DND-41 (cell line): Measurements from ENCODE around the gene TMEM18.

Experiments used
- ATAC-seq: fragments of 200-7000 bp; cut with Tn5 transposase; 3 replicates; pipeline ENCODE4 v1.9.1; 2021; ENCODE audit warnings: low read depth; ENCODE audit not compliant: insufficient read depth
- DNase-seq: peaks from one replicate; pipeline ENCODE4 v3.0.0-alpha.2; 2020
- H2AFZ ChIP-seq: 2 replicates; pipeline ENCODE4 v1.6.0; 2012; ENCODE audit warnings: low read depth, low read length
- H3K27ac ChIP-seq: 2 replicates; pipeline ENCODE4 v1.5.1; 2012; ENCODE audit warnings: low read length, inconsistent platforms
- H3K27me3 ChIP-seq: fragments of 200-600 bp; sonication (generic); 2 replicates; pipeline ENCODE4 v1.6.0; 2012; ENCODE audit warnings: low read length, mild to moderate bottlenecking, inconsistent platforms; ENCODE audit not compliant: insufficient read depth, poor library complexity
- H3K36me3 ChIP-seq: 2 replicates; pipeline ENCODE4 v1.5.1; 2012; ENCODE audit warnings: low read length, inconsistent platforms; ENCODE audit not compliant: insufficient read depth
- H3K4me1 ChIP-seq: 2 replicates; pipeline ENCODE4 v1.5.1; 2012; ENCODE audit warnings: mild to moderate bottlenecking, low read length; ENCODE audit not compliant: insufficient read depth
- H3K4me2 ChIP-seq: 2 replicates; pipeline ENCODE4 v1.6.0; 2012; ENCODE audit warnings: mild to moderate bottlenecking, moderate library complexity, low read length, inconsistent platforms; ENCODE audit not compliant: insufficient read depth
- H3K4me3 ChIP-seq, 2 experiments: fragments of 200-600 bp in 1 of 2; shearing (Covaris generic) in 1 of 2; 2 replicates each; pipeline ENCODE4 v1.5.1; 2012 to 2016; ENCODE audit warnings: inconsistent platforms in 2 of 2, low read length in 2 of 2, mild to moderate bottlenecking in 2 of 2, low read depth in 1 of 2, moderate library complexity in 1 of 2
- H3K79me2 ChIP-seq: 2 replicates; pipeline ENCODE4 v1.6.0; 2012; ENCODE audit warnings: low read length, inconsistent platforms; ENCODE audit not compliant: insufficient read depth
- H3K9ac ChIP-seq: 2 replicates; pipeline ENCODE4 v1.6.0; 2012; ENCODE audit warnings: low read depth, mild to moderate bottlenecking, inconsistent platforms, low read length, moderate library complexity
- H3K9me3 ChIP-seq: 2 replicates; pipeline ENCODE4 v1.5.1; 2012; ENCODE audit warnings: low read length, moderate library complexity, mild to moderate bottlenecking, inconsistent platforms; ENCODE audit not compliant: insufficient read depth, severe bottlenecking
- H4K20me1 ChIP-seq: 2 replicates; pipeline ENCODE4 v1.6.0; 2012; ENCODE audit warnings: low read length; ENCODE audit not compliant: insufficient read depth
- EZH2 ChIP-seq: IDR thresholded peaks from 3 replicates; pipeline ENCODE4 v1.6.1; 2012; ENCODE audit warnings: borderline replicate concordance, low read depth, mild to moderate bottlenecking, moderate library complexity, low read length, inconsistent platforms; ENCODE audit not compliant: severe bottlenecking
- TF ChIP-seq, protein P1 (sequence below): IDR thresholded peaks from 2 replicates; pipeline ENCODE4 v1.5.1; 2012; ENCODE audit warnings: borderline replicate concordance, low read length, moderate library complexity, mild to moderate bottlenecking; ENCODE audit not compliant: poor library complexity, severe bottlenecking; ENCODE audit errors: extremely low read depth

TMEM18 gene

GRCh38 chr2:675982-676646 lies 1.1 kb downstream of the TMEM18 start:
- Histone ChIP-seq H3K27ac (peak overlapping the region; percentile 70), H4K20me1 (peaks cover 45% of the 10 kb centered on the region), H3K9ac (peak overlapping the region; percentile 91), H3K27me3 (no peaks in the 10 kb centered on the region), H2AFZ (peak overlapping the region; percentile 63), H3K79me2 (peaks cover 66% of the 10 kb centered on the region), H3K4me3 (peak overlapping the region; percentile 42 to 78; a peak in 3 of 4 replicates), H3K36me3 (peaks cover 46% of the 10 kb centered on the region), H3K9me3 (no peaks in the 10 kb centered on the region), H3K4me1 (peaks cover 40% of the 10 kb centered on the region), H3K4me2 (peak overlapping the region; percentile 89)
- peak; percentile 77 for DNase-seq
- ATAC-seq, result peak; percentile 60
- no peak for TF ChIP-seq EZH2
- TF ChIP-seq, protein P1, sequence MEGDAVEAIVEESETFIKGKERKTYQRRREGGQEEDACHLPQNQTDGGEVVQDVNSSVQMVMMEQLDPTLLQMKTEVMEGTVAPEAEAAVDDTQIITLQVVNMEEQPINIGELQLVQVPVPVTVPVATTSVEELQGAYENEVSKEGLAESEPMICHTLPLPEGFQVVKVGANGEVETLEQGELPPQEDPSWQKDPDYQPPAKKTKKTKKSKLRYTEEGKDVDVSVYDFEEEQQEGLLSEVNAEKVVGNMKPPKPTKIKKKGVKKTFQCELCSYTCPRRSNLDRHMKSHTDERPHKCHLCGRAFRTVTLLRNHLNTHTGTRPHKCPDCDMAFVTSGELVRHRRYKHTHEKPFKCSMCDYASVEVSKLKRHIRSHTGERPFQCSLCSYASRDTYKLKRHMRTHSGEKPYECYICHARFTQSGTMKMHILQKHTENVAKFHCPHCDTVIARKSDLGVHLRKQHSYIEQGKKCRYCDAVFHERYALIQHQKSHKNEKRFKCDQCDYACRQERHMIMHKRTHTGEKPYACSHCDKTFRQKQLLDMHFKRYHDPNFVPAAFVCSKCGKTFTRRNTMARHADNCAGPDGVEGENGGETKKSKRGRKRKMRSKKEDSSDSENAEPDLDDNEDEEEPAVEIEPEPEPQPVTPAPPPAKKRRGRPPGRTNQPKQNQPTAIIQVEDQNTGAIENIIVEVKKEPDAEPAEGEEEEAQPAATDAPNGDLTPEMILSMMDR, result peak; percentile 16

GRCh38 chr2:675460-675859 lies 1.7 kb downstream of the TMEM18 start:
- Histone ChIP-seq H2AFZ (no peak overlapping the region), H3K4me1 (peaks cover 40% of the 10 kb centered on the region), H3K9me3 (no peaks in the 10 kb centered on the region), H3K4me3 (peak overlapping the region in 1 of 2 experiments; percentile 78; a peak in 2 of 4 replicates), H3K9ac (peak overlapping the region; percentile 91; the same call in 1 of the 2 replicates), H3K36me3 (peaks cover 52% of the 10 kb centered on the region), H3K79me2 (peaks cover 71% of the 10 kb centered on the region), H3K27me3 (no peaks in the 10 kb centered on the region), H3K4me2 (peak overlapping the region; percentile 89), H3K27ac (peak overlapping the region; percentile 47; the same call in 1 of the 2 replicates), H4K20me1 (peaks cover 49% of the 10 kb centered on the region)
- ATAC-seq (no peak), DNase-seq (no peak)
- no peak for TF ChIP-seq EZH2
- TF ChIP-seq, protein P1, result no peak

DNA sequence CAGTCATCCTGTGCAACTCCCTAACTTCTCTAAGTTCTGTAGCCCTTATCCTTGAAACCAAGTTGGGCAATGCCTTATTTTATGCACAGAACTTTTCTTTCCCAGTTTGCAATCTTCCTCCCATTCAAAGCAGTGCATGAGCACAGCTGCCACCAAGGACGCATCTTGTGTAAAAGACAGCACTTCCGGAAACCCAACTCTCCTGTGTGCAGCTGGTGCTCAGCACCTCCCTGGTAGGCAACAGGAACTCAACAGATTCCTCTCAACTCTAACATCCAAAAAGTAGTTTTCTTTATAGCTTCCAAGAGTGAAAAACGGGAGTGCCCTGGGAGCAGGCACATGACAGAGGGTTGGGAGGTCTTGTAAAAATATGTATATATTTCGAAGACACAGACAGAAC lies 2.2 kb downstream of the TMEM18 start:
- Histone ChIP-seq H3K36me3 (peaks cover 56% of the 10 kb centered on the region), H3K4me3 (no peak overlapping the region), H2AFZ (no peak overlapping the region), H3K4me1 (peaks cover 40% of the 10 kb centered on the region), H4K20me1 (peaks cover 49% of the 10 kb centered on the region), H3K9me3 (peaks cover 3% of the 10 kb centered on the region), H3K9ac (peak overlapping the region; percentile 91; the same call in 1 of the 2 replicates), H3K79me2 (peaks cover 74% of the 10 kb centered on the region), H3K27ac (no peak overlapping the region; the same call in 1 of the 2 replicates), H3K4me2 (peak overlapping the region; percentile 89), H3K27me3 (no peaks in the 10 kb centered on the region)
- TF ChIP-seq, protein P1, result no peak
- TF ChIP-seq EZH2, result no peak
- DNase-seq (no peak), ATAC-seq (no peak)
